HCT116 (cell line): ENCODE data around the gene FBXW8. TPM values are rescaled to one million over a fixed set of nuclear protein-coding genes. Genes with fewer than 3 reads are reported as not detected.

Source experiments
- ATAC-seq: fragments of 200-7000 bp; cut with Tn5 transposase; 2 replicates; pipeline ENCODE4 v1.9.1; 2020; ENCODE audit warnings: mild to moderate bottlenecking, moderate library complexity
- BruUV-seq: library from RNA; stranded (reverse); fragments of 400-500 nt; replicated peaks from 2 replicates; lab custom pipeline; 2021; lab: Mats Ljungman, UMichigan
- CTCF ChIA-PET: fragments of 300-600 bp; sonication (Branson Sonifier 250); formaldehyde crosslinking; loops from one replicate; lab custom pipeline; 2021; ENCODE audit warnings: antibody characterized with exemption; lab: Charles Lee
- POLR2A ChIA-PET: fragments of 300-600, 350-600 bp; sonication (Branson Sonifier 250); formaldehyde crosslinking; loops from one replicate; lab custom pipeline; 2021; ENCODE audit warnings: antibody characterized with exemption; lab: Charles Lee
- RAD21 ChIA-PET, 2 experiments: fragments of 300-600 bp; sonication (Branson Sonifier 250); formaldehyde crosslinking; loops; one replicate each; lab custom pipeline; 2023; ENCODE audit warnings: low total read pairs in 2 of 2; ENCODE audit not compliant: uncharacterized antibody in 2 of 2, unreplicated experiment in 2 of 2, low non-redundant PET in 1 of 2; lab: Charles Lee
- DNase-seq: peaks from one replicate; pipeline ENCODE4 v3.0.0-alpha.2; 2010; ENCODE audit warnings: low read depth, low spot score
- H2AFZ ChIP-seq: fragments of 200-600 bp; shearing (Covaris generic), sonication (generic); 2 replicates; pipeline ENCODE4 v1.6.1; 2017; ENCODE audit warnings: low read depth, mixed run types, mixed read lengths, antibody characterized with exemption, low read length; ENCODE audit not compliant: poor library complexity, severe bottlenecking
- H3K27ac ChIP-seq: 2 replicates; pipeline ENCODE4 v1.5.1; 2012; ENCODE audit warnings: low read depth, low read length
- H3K27me3 ChIP-seq: fragments of 200-600 bp; sonication (generic); 2 replicates; pipeline ENCODE4 v1.6.1; 2016; ENCODE audit warnings: mixed run types, low read length, mixed read lengths; ENCODE audit not compliant: insufficient read depth
- H3K36me3 ChIP-seq, 2 experiments: fragments of 200-500 bp in 1 of 2; fragments of 200-600 bp in 1 of 2; sonication (Bioruptor generic) in 1 of 2; sonication (generic) in 1 of 2; 2 replicates each; pipeline versions ENCODE4 v1.5.1 to v1.6.1; 2014 to 2016; ENCODE audit warnings: low read length in 2 of 2, inconsistent platforms in 1 of 2, mixed read lengths in 1 of 2, mixed run types in 1 of 2; ENCODE audit not compliant: insufficient read depth in 2 of 2, control insufficient read depth in 1 of 2
- H3K4me1 ChIP-seq, 2 experiments: fragments of 200-600 bp in 1 of 2; sonication (generic) in 1 of 2; 2 replicates each; pipeline versions ENCODE4 v1.5.1 to v1.6.1; 2012 to 2017; ENCODE audit warnings: low read length in 2 of 2, inconsistent platforms in 1 of 2, mild to moderate bottlenecking in 1 of 2, mixed read lengths in 1 of 2, mixed run types in 1 of 2, moderate library complexity in 1 of 2; ENCODE audit not compliant: insufficient read depth in 2 of 2, control insufficient read depth in 1 of 2
- H3K4me2 ChIP-seq: fragments of 200-600 bp; sonication (generic); 2 replicates; pipeline ENCODE4 v1.6.1; 2017; ENCODE audit warnings: mixed run types, low read length, mixed read lengths
- H3K4me3 ChIP-seq, 2 experiments: fragments of 200-600 bp in 1 of 2; sonication (generic) in 1 of 2; replicated peaks in 1 of 2; 2 replicates each; pipeline ENCODE4 v1.5.1; 2011 to 2016; ENCODE audit warnings: low read length in 2 of 2, control low read depth in 1 of 2, low read depth in 1 of 2, mild to moderate bottlenecking in 1 of 2, mixed read lengths in 1 of 2, mixed run types in 1 of 2
- H3K79me2 ChIP-seq: fragments of 200-600 bp; sonication (generic); 2 replicates; pipeline ENCODE4 v1.6.1; 2017; ENCODE audit warnings: mild to moderate bottlenecking, mixed run types, low read length, moderate library complexity, mixed read lengths; ENCODE audit not compliant: insufficient read depth
- H3K9ac ChIP-seq: fragments of 200-600 bp; sonication (generic); 2 replicates; pipeline ENCODE4 v1.6.1; 2016; ENCODE audit warnings: low read length, mixed read lengths
- H3K9me2 ChIP-seq: fragments of 200-600 bp; sonication (generic), shearing (Covaris generic); 2 replicates; pipeline ENCODE4 v1.6.1; 2017; ENCODE audit warnings: mixed run types, mild to moderate bottlenecking, moderate library complexity; ENCODE audit not compliant: insufficient read depth
- H3K9me3 ChIP-seq, 2 experiments: fragments of 200-500 bp in 1 of 2; fragments of 200-600 bp in 1 of 2; sonication (Bioruptor generic) in 1 of 2; sonication (generic) in 1 of 2; 2 replicates each; pipeline ENCODE4 v1.6.1; 2014 to 2017; ENCODE audit warnings: low read length in 2 of 2, mixed read lengths in 2 of 2, inconsistent platforms in 1 of 2, low read depth in 1 of 2, mild to moderate bottlenecking in 1 of 2, mixed run types in 1 of 2, moderate library complexity in 1 of 2; ENCODE audit not compliant: control insufficient read depth in 1 of 2, insufficient read depth in 1 of 2
- H4K20me1 ChIP-seq: fragments of 200-600 bp; sonication (generic), shearing (Covaris generic); 2 replicates; pipeline ENCODE4 v1.6.1; 2017; ENCODE audit warnings: mixed run types, mild to moderate bottlenecking, moderate library complexity; ENCODE audit not compliant: insufficient read depth
- ATF3 ChIP-seq: IDR thresholded peaks from 2 replicates; pipeline ENCODE4 v1.6.1; 2012
- CBX3 ChIP-seq: IDR thresholded peaks from 2 replicates; pipeline ENCODE4 v1.6.1; 2012; ENCODE audit warnings: low read depth
- CEBPB ChIP-seq: IDR thresholded peaks from 2 replicates; pipeline ENCODE4 v1.6.1; 2012; ENCODE audit warnings: low read depth
- CTCF ChIP-seq, 3 experiments: fragments of 200-600 bp in 1 of 3; sonication (generic) in 1 of 3; IDR thresholded peaks in 2 of 3; conservative IDR thresholded peaks in 1 of 3; 2 replicates each; pipeline ENCODE4 v1.5.1; 2012 to 2017; ENCODE audit warnings: low read depth in 2 of 3, low read length in 2 of 3, antibody characterized with exemption in 1 of 3, borderline replicate concordance in 1 of 3, control low read depth in 1 of 3, mild to moderate bottlenecking in 1 of 3, mixed read lengths in 1 of 3, mixed run types in 1 of 3, moderate library complexity in 1 of 3; ENCODE audit not compliant: insufficient read depth in 1 of 3
- EGR1 ChIP-seq: IDR thresholded peaks from 2 replicates; pipeline ENCODE4 v1.6.1; 2012; ENCODE audit warnings: low read depth
- EZH2phosphoT487 ChIP-seq: fragments of 200-600 bp; IDR thresholded peaks from 2 replicates; pipeline ENCODE4 v1.6.1; 2018; ENCODE audit warnings: antibody characterized with exemption, borderline replicate concordance
- JUND ChIP-seq: IDR thresholded peaks from 2 replicates; pipeline ENCODE4 v1.6.1; 2012
- MAX ChIP-seq: IDR thresholded peaks from 2 replicates; pipeline ENCODE4 v1.6.1; 2012
- POLR2AphosphoS5 ChIP-seq: IDR thresholded peaks from 2 replicates; pipeline ENCODE4 v1.6.1; 2011; ENCODE audit warnings: mild to moderate bottlenecking, low read depth, low read length, moderate library complexity
- RAD21 ChIP-seq: IDR thresholded peaks from 2 replicates; pipeline ENCODE4 v1.6.1; 2012; ENCODE audit warnings: low read depth, mild to moderate bottlenecking
- REST ChIP-seq: IDR thresholded peaks from 2 replicates; pipeline ENCODE4 v1.6.1; 2012; ENCODE audit warnings: low read depth
- SIN3A ChIP-seq: IDR thresholded peaks from 2 replicates; pipeline ENCODE4 v1.6.1; 2012; ENCODE audit warnings: low read depth
- SP1 ChIP-seq: IDR thresholded peaks from 2 replicates; pipeline ENCODE4 v1.6.1; 2012; ENCODE audit warnings: low read depth
- TCF7L2 ChIP-seq: IDR thresholded peaks from 2 replicates; pipeline ENCODE4 v1.7.0; 2011; ENCODE audit warnings: borderline replicate concordance, inconsistent platforms; ENCODE audit not compliant: insufficient read depth, insufficient read length; ENCODE audit errors: extremely low read depth
- YY1 ChIP-seq: IDR thresholded peaks from 2 replicates; pipeline ENCODE4 v1.6.1; 2011; ENCODE audit warnings: low read length, low read depth, moderate library complexity, mild to moderate bottlenecking; ENCODE audit not compliant: insufficient replicate concordance; ENCODE audit errors: extremely low read depth
- ZFX ChIP-seq: fragments of 450-650 bp; IDR thresholded peaks from 2 replicates; pipeline ENCODE4 v1.6.1; 2017
- intact Hi-C: fragments of 100-400 bp; cut with micrococcal nuclease; formaldehyde crosslinking; loops from 2 replicates; pipeline ENCODE4 v1.10.0; 2022
- total RNA-seq: library from RNA; stranded (reverse); gene quantifications from one replicate; pipeline ENCODE4 v1.2.1, GENCODE V29; 2021; ENCODE audit not compliant: unreplicated experiment

Gene FBXW8
- total RNA-seq, 1 experiment from 2014 or later, result 14.6 TPM

GRCh38 chr12:116897476-116897875, 13.3 kb upstream of the FBXW8 start:
- Histone ChIP-seq H3K9me2 (no peaks in the 10 kb centered on the region), H3K4me1 (no peaks in the 10 kb centered on the region), H3K9ac (no peak overlapping the region), H3K27me3 (peaks cover 5% of the 10 kb centered on the region; the same call in 1 of the 2 replicates), H3K9me3 (no peaks in the 10 kb centered on the region), H2AFZ (no peak overlapping the region), H3K4me3 (no peak overlapping the region), H3K36me3 (no peaks in the 10 kb centered on the region), H4K20me1 (no peaks in the 10 kb centered on the region), H3K4me2 (no peak overlapping the region), H3K27ac (no peak overlapping the region), H3K79me2 (no peaks in the 10 kb centered on the region)
- BruUV-seq, result no TSS peak
- ATAC-seq, result no peak
- no peak for DNase-seq
- TF ChIP-seq MAX, result no peak
- no peak for TF ChIP-seq YY1
- TF ChIP-seq REST, result no peak
- TF ChIP-seq SIN3A, result no peak
- TF ChIP-seq ATF3, result no peak
- no peak for TF ChIP-seq RAD21
- no peak for TF ChIP-seq CTCF (IDR thresholded peaks at IDR 0.05 in 2 of 3, conservative IDR thresholded peaks at IDR 0.05 in 1 of 3; ENCODE audit: borderline replicate concordance in 1 of 3, insufficient read depth in 1 of 3, low read depth in 2 of 3, low read length in 2 of 3)
- TF ChIP-seq EGR1, result no peak
- no peak for TF ChIP-seq POLR2AphosphoS5
- no peak for TF ChIP-seq JUND
- TF ChIP-seq CEBPB, result no peak
- no peak for TF ChIP-seq SP1
- TF ChIP-seq EZH2phosphoT487, result no peak
- TF ChIP-seq TCF7L2, result no peak
- no peak for TF ChIP-seq ZFX
- TF ChIP-seq CBX3, result no peak
- RAD21 ChIA-PET, result no interaction called here
- CTCF ChIA-PET, result interaction anchor here (1.3 kb wide), 1 partner anchor 34 kb away, joined by 3 read pairs; no protein-coding TSS in a partner anchor
- POLR2A ChIA-PET, result no interaction called here
- intact Hi-C loops, result no loop called here
